Measurements from ENCODE around the gene DOCK4.

GRCh38 chr7:112070674-112071256 lies 135.4 kb downstream of the DOCK4 start:
- TF ChIP-seq TEAD4 (IDR thresholded peaks at IDR 0.05) (no peak), CEBPB (IDR thresholded peaks at IDR 0.05) (no peak), EGR1 (IDR thresholded peaks at IDR 0.05) (no peak), MAX (IDR thresholded peaks at IDR 0.05) (no peak), EP300 (IDR thresholded peaks at IDR 0.05; ENCODE audit: borderline replicate concordance) (no peak), TCF12 (IDR thresholded peaks at IDR 0.05; ENCODE audit: low read depth) (no peak), TAF1 (IDR thresholded peaks at IDR 0.05; ENCODE audit: low read depth) (no peak), CREB1 (IDR thresholded peaks at IDR 0.05; ENCODE audit: low read depth) (no peak), YY1 (IDR thresholded peaks at IDR 0.05; ENCODE audit: low read depth) (no peak), ZBTB7A (IDR thresholded peaks at IDR 0.05; ENCODE audit: low read depth) (no peak), RAD21 (IDR thresholded peaks at IDR 0.05; ENCODE audit: low read depth) (no peak)
- TF ChIP-seq, protein P1, sequence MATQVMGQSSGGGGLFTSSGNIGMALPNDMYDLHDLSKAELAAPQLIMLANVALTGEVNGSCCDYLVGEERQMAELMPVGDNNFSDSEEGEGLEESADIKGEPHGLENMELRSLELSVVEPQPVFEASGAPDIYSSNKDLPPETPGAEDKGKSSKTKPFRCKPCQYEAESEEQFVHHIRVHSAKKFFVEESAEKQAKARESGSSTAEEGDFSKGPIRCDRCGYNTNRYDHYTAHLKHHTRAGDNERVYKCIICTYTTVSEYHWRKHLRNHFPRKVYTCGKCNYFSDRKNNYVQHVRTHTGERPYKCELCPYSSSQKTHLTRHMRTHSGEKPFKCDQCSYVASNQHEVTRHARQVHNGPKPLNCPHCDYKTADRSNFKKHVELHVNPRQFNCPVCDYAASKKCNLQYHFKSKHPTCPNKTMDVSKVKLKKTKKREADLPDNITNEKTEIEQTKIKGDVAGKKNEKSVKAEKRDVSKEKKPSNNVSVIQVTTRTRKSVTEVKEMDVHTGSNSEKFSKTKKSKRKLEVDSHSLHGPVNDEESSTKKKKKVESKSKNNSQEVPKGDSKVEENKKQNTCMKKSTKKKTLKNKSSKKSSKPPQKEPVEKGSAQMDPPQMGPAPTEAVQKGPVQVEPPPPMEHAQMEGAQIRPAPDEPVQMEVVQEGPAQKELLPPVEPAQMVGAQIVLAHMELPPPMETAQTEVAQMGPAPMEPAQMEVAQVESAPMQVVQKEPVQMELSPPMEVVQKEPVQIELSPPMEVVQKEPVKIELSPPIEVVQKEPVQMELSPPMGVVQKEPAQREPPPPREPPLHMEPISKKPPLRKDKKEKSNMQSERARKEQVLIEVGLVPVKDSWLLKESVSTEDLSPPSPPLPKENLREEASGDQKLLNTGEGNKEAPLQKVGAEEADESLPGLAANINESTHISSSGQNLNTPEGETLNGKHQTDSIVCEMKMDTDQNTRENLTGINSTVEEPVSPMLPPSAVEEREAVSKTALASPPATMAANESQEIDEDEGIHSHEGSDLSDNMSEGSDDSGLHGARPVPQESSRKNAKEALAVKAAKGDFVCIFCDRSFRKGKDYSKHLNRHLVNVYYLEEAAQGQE (IDR thresholded peaks at IDR 0.05; ENCODE audit: low read depth) = no peak
